Measurements from ENCODE around the gene MYOF.

Gene MYOF

GRCh38 chr10:93482145-93482834 is at the start of gene MYOF:
Gene MYOF (minus strand): TSS chr10:93482334. CDS start chr10:93482194, 140 bp downstream.
- DNase-seq (ENCODE audit: low spot score) = peak; percentile 91

GRCh38 chr10:93518531-93518930 is 36.4 kb upstream of the MYOF start:
- DNase-seq (ENCODE audit: low spot score) = no peak

- no peak for DNase-seq (ENCODE audit: low spot score)
Observed at GRCh38 chr10:93516006-93516380, 33.9 kb upstream of the MYOF start.

- no peak for DNase-seq (ENCODE audit: low spot score)
Observed at GRCh38 chr10:93515071-93516005, 33.2 kb upstream of the MYOF start.

DNA sequence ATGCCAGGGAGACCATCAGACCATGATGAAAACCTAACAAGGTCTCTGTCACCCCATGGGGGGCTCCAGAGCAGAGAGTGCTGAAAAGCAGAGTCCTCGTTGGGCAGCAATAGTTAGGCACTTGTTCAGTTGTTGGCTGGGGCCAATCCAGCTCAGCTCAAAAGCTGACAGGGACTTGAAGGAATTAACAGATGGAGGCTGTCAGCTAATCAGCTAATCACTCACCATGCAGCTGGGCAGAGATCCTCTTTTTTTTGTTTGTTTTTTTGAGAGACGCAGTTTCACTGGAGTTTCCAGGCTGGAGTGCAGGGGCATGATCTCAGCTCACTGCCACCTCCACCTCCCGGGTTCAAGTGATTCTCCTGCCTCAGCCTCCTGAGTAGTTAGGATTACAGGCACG is 32.4 kb upstream of the MYOF start:
- DNase-seq (ENCODE audit: low spot score) = no peak

DNA sequence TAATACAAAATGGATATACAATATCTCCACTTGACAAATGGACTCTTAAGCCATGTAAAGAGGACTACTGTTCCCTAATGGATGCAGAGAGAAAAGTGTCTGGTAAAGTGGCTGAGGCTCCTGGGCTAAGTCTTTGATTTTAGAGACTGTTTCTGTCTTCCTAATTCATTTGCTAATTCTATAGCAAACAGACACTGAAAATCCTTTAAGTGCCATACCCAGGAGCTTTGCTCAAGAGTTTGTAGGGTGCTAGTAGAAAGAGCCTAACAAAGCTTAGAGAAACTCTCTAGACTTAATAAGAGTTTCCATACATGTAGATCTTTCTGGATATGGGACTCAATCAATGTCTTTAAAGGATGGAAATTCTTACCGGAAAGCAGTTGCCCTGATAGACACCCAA is 31.0 kb upstream of the MYOF start:
- DNase-seq (ENCODE audit: low spot score) = no peak

DNA sequence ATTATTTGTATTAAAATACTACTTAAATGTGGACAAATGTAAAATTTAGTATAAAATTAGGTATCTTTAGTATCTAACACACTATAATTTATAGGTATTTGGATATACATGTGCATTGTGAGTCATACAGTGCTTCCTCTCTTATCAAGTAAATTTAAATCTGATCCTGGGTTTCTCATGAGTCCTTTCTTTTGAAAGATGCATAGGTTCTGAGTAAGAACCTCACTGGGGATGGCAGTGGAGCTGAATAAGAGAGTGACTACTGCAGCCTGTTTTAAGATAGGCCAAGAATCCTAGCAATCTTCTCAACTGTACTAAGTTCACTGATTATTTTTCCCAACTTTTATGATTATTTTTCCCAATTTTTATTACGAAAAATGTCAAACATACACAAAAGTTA is 30.4 kb upstream of the MYOF start:
- DNase-seq (ENCODE audit: low spot score) = peak; percentile 25

DNA sequence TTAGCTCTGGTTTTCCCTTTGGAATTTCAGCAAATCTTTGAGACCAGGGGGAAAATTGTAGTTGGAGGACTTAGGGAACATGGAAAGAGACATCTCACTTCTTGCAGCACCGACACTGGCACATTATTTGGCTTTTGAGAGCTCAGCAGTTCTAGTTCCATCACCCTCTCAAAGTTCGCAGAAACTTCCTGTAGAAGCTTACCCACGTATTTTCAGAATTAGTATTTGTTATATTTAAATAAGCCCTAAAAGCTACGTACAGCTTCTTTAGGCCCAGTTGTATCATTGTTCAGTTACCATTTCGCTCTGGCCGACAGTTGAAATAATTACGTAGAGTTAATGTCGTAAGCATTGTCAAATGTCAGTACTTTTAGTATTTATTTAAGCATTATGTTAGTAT is 27.7 kb upstream of the MYOF start:
- DNase-seq (ENCODE audit: low spot score) = no peak

- DNase-seq (ENCODE audit: low spot score) = no peak
Observed at GRCh38 chr10:93505075-93505474, 22.9 kb upstream of the MYOF start.

DNA sequence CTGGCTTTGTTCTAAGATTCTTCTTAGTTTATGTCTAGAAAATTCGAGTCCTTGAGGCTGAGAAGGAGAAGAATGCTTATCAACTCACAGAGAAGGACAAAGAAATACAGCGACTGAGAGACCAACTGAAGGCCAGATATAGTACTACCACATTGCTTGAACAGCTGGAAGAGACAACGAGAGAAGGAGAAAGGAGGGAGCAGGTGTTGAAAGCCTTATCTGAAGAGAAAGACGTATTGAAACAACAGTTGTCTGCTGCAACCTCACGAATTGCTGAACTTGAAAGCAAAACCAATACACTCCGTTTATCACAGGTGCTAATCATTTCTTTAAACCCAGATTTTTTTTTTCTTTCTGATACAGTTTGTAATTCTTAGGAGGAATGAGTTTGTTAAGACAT is 20.9 kb upstream of the MYOF start:
- no peak for DNase-seq (ENCODE audit: low spot score)

GRCh38 chr10:93501650-93502049 is 19.5 kb upstream of the MYOF start:
- no peak for DNase-seq (ENCODE audit: low spot score)

DNA sequence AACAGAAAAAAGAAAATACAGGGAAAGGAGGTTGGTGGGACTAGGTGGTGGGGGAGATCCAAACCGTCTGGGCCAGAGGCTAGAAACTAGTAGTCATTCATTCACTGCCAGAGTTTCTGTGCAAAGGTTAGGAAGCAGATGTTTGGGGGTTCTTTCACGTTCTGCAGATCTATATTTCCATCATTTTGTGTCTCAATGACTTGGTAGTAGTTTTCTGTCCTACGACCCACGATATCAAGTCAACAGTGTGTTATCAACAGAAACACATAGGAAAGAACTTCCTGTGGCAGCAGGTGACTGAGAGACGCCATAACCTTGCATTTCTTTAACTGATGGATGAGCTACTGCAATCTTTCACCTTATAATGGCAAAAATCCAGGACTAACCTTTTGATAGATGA is 16.0 kb upstream of the MYOF start:
- no peak for DNase-seq (ENCODE audit: low spot score)

DNA sequence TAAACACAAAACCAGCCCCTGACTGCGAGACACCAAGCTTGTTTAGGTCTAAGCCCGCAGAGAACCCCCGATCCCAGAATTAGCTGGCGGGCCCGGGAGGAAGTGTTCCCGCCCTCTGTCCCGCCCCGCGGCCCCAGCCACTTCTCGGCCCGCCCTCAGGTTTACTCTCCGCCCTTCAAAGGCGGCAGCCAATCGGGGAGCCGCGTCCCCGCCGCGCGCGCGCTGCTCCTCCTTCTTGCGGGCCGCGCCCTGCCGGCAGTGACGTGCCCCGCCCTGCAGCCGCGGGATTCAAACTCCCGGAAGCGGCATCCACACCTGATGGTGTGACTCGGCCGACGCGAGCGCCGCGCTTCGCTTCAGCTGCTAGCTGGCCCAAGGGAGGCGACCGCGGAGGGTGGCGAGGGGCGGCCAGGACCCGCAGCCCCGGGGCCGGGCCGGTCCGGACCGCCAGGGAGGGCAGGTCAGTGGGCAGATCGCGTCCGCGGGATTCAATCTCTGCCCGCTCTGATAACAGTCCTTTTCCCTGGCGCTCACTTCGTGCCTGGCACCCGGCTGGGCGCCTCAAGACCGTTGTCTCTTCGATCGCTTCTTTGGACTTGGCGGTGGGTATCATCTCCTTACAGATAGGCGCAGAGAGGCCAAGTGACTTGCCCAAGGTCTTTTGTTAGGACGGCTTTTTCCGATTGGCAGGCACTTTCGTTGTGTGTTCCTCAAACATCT is 14.3 kb upstream of the MYOF start, which contains the start of gene CEP55:
TSS of gene CEP55 (plus strand) at position 291 of the 720 bp plus-strand sequence. CDS start 3,440 bp downstream, outside the sequence.
- DNase-seq (ENCODE audit: low spot score) = peak; percentile 96

GRCh38 chr10:93495654-93496321 is 13.7 kb upstream of the MYOF start:
- peak; percentile 46 for DNase-seq (ENCODE audit: low spot score)

DNA sequence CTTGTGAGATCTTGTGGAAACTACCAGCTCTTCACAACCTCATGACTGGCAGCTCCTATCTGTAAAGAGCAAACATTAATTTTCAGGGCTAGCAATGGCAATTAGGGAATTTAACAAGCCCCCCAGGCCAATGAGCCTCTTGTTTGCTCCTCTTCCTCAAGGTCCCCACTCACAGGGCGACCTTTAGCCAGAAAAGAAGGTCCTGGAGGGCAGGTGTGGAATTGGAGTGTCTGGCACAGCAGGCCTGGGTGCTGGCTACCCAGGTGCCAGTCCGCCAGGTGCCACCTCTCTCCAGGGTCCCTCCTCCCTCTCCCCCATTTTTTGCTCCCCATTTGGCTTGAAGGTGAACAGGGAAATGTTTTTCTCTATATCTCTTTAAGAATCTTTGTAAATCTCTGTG is 12.4 kb upstream of the MYOF start:
- no peak for DNase-seq (ENCODE audit: low spot score)

DNA sequence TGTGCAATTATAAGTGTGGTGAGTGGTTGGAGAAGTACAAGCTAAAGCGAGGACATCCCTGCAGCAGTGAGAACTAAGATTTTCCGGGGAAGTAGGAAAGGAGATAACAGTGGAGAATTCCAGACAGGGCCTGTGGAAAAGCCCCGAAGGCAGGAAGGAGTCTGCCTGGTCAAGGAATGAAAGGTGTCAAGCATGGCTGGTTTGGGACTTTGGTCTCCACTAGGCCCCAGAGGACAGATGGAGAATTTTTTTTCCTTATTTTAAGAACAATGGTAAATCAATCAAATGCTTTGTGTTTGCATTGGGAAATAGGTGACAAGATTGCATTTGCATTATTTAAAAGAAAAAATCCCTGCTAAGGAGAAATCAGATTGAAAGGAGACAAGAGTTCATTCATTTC is 11.0 kb upstream of the MYOF start:
- DNase-seq (ENCODE audit: low spot score) = no peak

DNA sequence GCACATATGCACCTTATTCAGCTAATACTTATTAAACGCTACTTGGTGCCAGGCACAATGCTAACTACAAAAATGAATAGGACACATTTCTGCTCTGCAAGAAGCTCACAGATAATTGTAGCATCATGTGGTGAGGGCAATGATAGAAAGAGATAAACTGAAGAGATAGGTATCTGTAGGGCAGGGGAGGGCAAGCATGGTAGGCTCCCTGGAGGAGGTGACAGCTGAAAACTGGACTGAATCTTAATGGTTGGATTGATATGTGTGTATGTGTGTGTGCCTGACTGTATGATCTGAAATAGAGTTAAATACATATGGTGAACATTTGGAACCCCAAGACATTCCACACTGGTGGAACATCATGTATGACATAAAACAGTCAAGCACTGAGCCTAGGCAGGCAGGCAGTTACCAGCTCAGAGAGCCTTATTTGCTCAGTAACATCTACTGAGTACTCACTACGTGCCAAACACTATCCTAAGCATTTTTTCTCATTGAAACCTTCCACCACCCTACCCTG is 9.5 kb upstream of the MYOF start:
- no peak for DNase-seq (ENCODE audit: low spot score)

GRCh38 chr10:93488956-93489528 is 6.9 kb upstream of the MYOF start:
- no peak for DNase-seq (ENCODE audit: low spot score)

DNA sequence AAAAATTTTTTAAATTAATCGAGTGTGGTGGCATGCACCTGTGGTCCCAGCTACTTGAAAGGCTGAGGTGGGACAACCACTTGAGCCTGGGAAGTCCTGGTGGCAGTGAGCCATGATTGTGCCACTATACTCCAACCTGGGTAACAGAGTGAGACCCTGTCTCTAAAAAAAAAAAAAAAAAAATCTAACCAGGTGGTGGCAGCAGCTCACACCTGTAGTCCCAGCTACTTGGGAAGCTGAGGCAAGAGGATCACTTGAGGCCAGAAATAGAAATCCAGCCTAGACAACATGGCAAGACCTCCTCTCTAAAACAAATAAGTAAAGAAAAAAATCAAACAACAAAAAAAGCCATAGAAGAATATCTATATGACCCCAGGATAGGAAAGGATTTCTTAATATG is 3.6 kb upstream of the MYOF start:
- DNase-seq (ENCODE audit: low spot score) = no peak

DNA sequence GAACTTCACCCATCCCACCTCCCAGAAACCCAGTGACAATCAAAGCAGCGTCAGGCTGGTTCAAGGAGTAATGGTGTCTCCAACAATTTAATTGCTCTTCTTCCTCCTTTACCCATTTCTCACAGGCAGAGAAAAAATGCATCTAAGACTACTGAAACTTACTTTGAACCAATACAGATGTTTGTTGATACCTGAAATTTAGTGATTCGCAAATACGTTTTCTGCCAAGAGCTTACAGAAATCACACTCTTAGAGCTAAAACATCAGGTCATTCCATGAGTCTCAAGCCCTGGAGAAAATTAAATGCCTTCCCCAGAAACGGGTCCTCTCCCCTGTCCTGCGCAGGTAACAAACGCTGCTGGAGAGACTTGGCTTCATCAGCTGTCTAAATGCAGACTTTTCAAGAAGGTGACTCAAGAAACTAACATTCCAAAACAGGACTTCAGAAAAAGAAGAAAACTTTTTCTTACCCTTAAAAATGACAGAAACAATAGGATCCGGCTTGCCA is 443 bp downstream of the MYOF start:
- no peak for DNase-seq (ENCODE audit: low spot score)

GRCh38 chr10:93478873-93479272 is 3.3 kb downstream of the MYOF start:
- DNase-seq (ENCODE audit: low spot score) = no peak
